GM12878 (cell line): ENCODE measurements around the gene COA3. TPM values are rescaled to one million over a fixed set of nuclear protein-coding genes. Genes with fewer than 3 reads are reported as not detected.

Experiments used
- ATAC-seq: fragments of 200-7000 bp; cut with Tn5 transposase; 3 replicates; pipeline ENCODE4 v1.9.1; 2020; ENCODE audit warnings: mild to moderate bottlenecking, moderate library complexity
- BruUV-seq: library from RNA; stranded (reverse); fragments of 400-500 nt; replicated peaks from 2 replicates; lab custom pipeline; 2021; lab: Mats Ljungman, UMichigan
- CTCF ChIA-PET: fragments of 300-600 bp; sonication (Branson Sonifier 250); formaldehyde crosslinking; extraction: SDS; loops from one replicate; lab custom pipeline; 2021; ENCODE audit warnings: inconsistent platforms; lab: Yijun Ruan, JAX
- POLR2A ChIA-PET: fragments of 350-600 bp; formaldehyde crosslinking; extraction: SDS; loops from one replicate; lab custom pipeline; 2021; ENCODE audit warnings: inconsistent platforms; lab: Charles Lee
- RAD21 ChIA-PET: fragments of 300-600 bp; sonication (Branson Sonifier 250); formaldehyde crosslinking; loops from one replicate; lab custom pipeline; 2023; ENCODE audit warnings: antibody characterized with exemption; ENCODE audit not compliant: unreplicated experiment; lab: Charles Lee
- SMC1A ChIA-PET: fragments of 300-600 bp; sonication (Branson Sonifier 250); formaldehyde crosslinking; loops from one replicate; lab custom pipeline; 2023; ENCODE audit not compliant: unreplicated experiment, uncharacterized antibody; lab: Charles Lee
- DNase-seq: peaks from one replicate; pipeline ENCODE4 v3.0.0-alpha.2; 2011; ENCODE audit warnings: low read depth, low spot score
- FAIRE-seq: peaks from 3 replicates; lab custom pipeline; 2011; peaks lifted over from hg19 to GRCh38; lab: Jason Lieb, UNC
- H2AFZ ChIP-seq: 2 replicates; pipeline ENCODE4 v1.6.0; 2011; ENCODE audit warnings: low read depth, low read length, control low read depth; ENCODE audit not compliant: control insufficient read depth
- H3K27ac ChIP-seq: 2 replicates; pipeline ENCODE4 v1.5.1; 2011; ENCODE audit warnings: control low read depth; ENCODE audit not compliant: control insufficient read depth, insufficient read depth
- H3K27me3 ChIP-seq, 2 experiments: replicated peaks in 1 of 2; 2 replicates each; pipeline versions ENCODE4 v1.6.0 to v1.6.1; 2011; ENCODE audit warnings: low read length in 1 of 2; ENCODE audit not compliant: control insufficient read depth in 2 of 2, insufficient read depth in 2 of 2
- H3K36me3 ChIP-seq, 2 experiments: 2 replicates each; pipeline ENCODE4 v1.5.1; 2011; ENCODE audit warnings: low read length in 1 of 2; ENCODE audit not compliant: control insufficient read depth in 2 of 2, insufficient read depth in 2 of 2
- H3K4me1 ChIP-seq: 2 replicates; pipeline ENCODE4 v1.6.1; 2011; ENCODE audit warnings: mild to moderate bottlenecking, low read length, moderate library complexity, mixed read lengths; ENCODE audit not compliant: control insufficient read depth, insufficient read depth
- H3K4me2 ChIP-seq: 2 replicates; pipeline ENCODE4 v1.6.0; 2011; ENCODE audit warnings: control low read depth; ENCODE audit not compliant: control insufficient read depth, insufficient read depth
- H3K4me3 ChIP-seq: fragments of 200-600 bp; sonication (generic); 2 replicates; pipeline ENCODE4 v1.5.1; 2016
- H3K79me2 ChIP-seq: 2 replicates; pipeline ENCODE4 v1.6.0; 2011; ENCODE audit warnings: low read length; ENCODE audit not compliant: control insufficient read depth, insufficient read depth
- H3K9ac ChIP-seq: 2 replicates; pipeline ENCODE4 v1.8.0; 2011; ENCODE audit warnings: low read length, control low read depth, mixed read lengths; ENCODE audit not compliant: control insufficient read depth, insufficient read depth
- H3K9me3 ChIP-seq: replicated peaks from 3 replicates; pipeline ENCODE4 v1.5.1; 2011; ENCODE audit warnings: mild to moderate bottlenecking, low read length; ENCODE audit not compliant: control insufficient read depth, insufficient read depth
- H4K20me1 ChIP-seq: 2 replicates; pipeline ENCODE4 v1.6.0; 2011; ENCODE audit not compliant: control insufficient read depth, insufficient read depth
- EP300 ChIP-seq, 2 experiments: fragments of 150-350 bp in 1 of 2; IDR thresholded peaks; 2 replicates each; pipeline ENCODE4 v1.6.1; 2011 to 2012; ENCODE audit warnings: low read depth in 2 of 2, low read length in 2 of 2, borderline replicate concordance in 1 of 2, improper control_type of control experiment in 1 of 2, inconsistent platforms in 1 of 2; ENCODE audit not compliant: control insufficient read depth in 1 of 2
- IRF4 ChIP-seq: IDR thresholded peaks from 2 replicates; pipeline ENCODE4 v1.6.1; 2011; ENCODE audit warnings: low read depth, low read length
- JUNB ChIP-seq: IDR thresholded peaks from 2 replicates; pipeline ENCODE4 v1.6.1; 2016; ENCODE audit warnings: antibody characterized with exemption, mild to moderate bottlenecking
- PAX8 ChIP-seq: fragments of 450-650 bp; IDR thresholded peaks from 2 replicates; pipeline ENCODE4 v1.6.1; 2017; ENCODE audit warnings: mild to moderate bottlenecking, moderate library complexity
- POLR2A ChIP-seq: IDR thresholded peaks from 2 replicates; pipeline ENCODE4 v1.6.1; 2011; ENCODE audit warnings: low read depth, mild to moderate bottlenecking, low read length
- POLR2AphosphoS2 ChIP-seq: IDR thresholded peaks from 2 replicates; pipeline ENCODE4 v1.6.1; 2011; ENCODE audit warnings: low read depth, mild to moderate bottlenecking, low read length, improper control_type of control experiment, moderate library complexity
- SREBF2 ChIP-seq: IDR thresholded peaks from 2 replicates; pipeline ENCODE4 v1.6.1; 2012; ENCODE audit warnings: mild to moderate bottlenecking, low read length
- STAT3 ChIP-seq: IDR thresholded peaks from 2 replicates; pipeline ENCODE4 v1.6.1; 2011; ENCODE audit warnings: low read depth, low read length, improper control_type of control experiment
- TCF3 ChIP-seq: IDR thresholded peaks from 2 replicates; pipeline ENCODE4 v1.6.1; 2012; ENCODE audit warnings: low read depth, mild to moderate bottlenecking, low read length, borderline replicate concordance; ENCODE audit not compliant: insufficient read depth
- ZNF622 ChIP-seq: fragments of 450-650 bp; IDR thresholded peaks from 2 replicates; pipeline ENCODE4 v1.6.1; 2017; ENCODE audit warnings: mild to moderate bottlenecking, inconsistent platforms
- WGBS: methylation state at CpG from one replicate; pipeline ENCODE4 v1.1.6; 2016; ENCODE audit warnings: low lambda C conversion rate; ENCODE audit not compliant: insufficient replicate concordance, insufficient coverage; ENCODE audit errors: missing lambda C conversion rate; 5-methylcytosine and 5-hydroxymethylcytosine counted together
- in situ Hi-C: fragments of 300-500 bp; cut with MboI; formaldehyde crosslinking; loops from 9 replicates; pipeline ENCODE4 v1.14.3; 2018; ENCODE audit warnings: mixed read lengths
- intact Hi-C: fragments of 100-400 bp; cut with micrococcal nuclease; formaldehyde crosslinking; loops from one replicate; pipeline ENCODE4 v1.14.2; 2022; ENCODE audit not compliant: unreplicated experiment
- polyA plus RNA-seq, 11 experiments: library from polyadenylated mRNA; depleted of rRNA in 4 of 11; unstranded in 6 of 11; stranded (reverse) in 5 of 11; fragments of >200 nt; fragmentation: Nextera tagmentation in 4 of 11; fragmentation: Illumina TruSeq in 1 of 11; extraction: Ambion mirVana in 4 of 11; extraction: Trizol in 1 of 11; gene quantifications; 1 replicate in 1 of 11; 2 replicates in 10 of 11; pipeline versions ENCODE4 v1.2.1 to v1.2.3, GENCODE V29; 2011 to 2016; ENCODE audit warnings: inconsistent platforms in 2 of 11, missing spikeins in 2 of 11, low read depth in 1 of 11
- total RNA-seq, 4 experiments: library from RNA; depleted of rRNA in 3 of 4; stranded (reverse); fragments of >200 nt in 3 of 4; fragmentation: Illumina TruSeq in 1 of 4; extraction: Trizol in 1 of 4; gene quantifications; 2 replicates each; pipeline versions ENCODE4 v1.2.1 to v1.2.3, GENCODE V29; 2013 to 2021
- TF ChIP-seq, protein P1 (sequence below): IDR thresholded peaks from 2 replicates; pipeline ENCODE4 v1.6.1; 2012; ENCODE audit warnings: low read depth, low read length, improper control_type of control experiment
- TF ChIP-seq, protein P2 (sequence below): IDR thresholded peaks from 2 replicates; pipeline ENCODE4 v1.6.1; 2012; ENCODE audit warnings: mild to moderate bottlenecking, low read depth, low read length
- TF ChIP-seq, protein P3 (sequence below): fragments of 450-650 bp; formaldehyde crosslinking; IDR thresholded peaks from 2 replicates; pipeline ENCODE4 v1.4.0; 2020; ENCODE audit warnings: mild to moderate bottlenecking, moderate library complexity

Gene COA3
- total and polyA plus RNA-seq, 10 of the 15 experiments (the other 5 are each of a cell fraction or from before 2014, with no cell fraction given), result 45.2 to 161 (median 64.6) TPM

DNA sequence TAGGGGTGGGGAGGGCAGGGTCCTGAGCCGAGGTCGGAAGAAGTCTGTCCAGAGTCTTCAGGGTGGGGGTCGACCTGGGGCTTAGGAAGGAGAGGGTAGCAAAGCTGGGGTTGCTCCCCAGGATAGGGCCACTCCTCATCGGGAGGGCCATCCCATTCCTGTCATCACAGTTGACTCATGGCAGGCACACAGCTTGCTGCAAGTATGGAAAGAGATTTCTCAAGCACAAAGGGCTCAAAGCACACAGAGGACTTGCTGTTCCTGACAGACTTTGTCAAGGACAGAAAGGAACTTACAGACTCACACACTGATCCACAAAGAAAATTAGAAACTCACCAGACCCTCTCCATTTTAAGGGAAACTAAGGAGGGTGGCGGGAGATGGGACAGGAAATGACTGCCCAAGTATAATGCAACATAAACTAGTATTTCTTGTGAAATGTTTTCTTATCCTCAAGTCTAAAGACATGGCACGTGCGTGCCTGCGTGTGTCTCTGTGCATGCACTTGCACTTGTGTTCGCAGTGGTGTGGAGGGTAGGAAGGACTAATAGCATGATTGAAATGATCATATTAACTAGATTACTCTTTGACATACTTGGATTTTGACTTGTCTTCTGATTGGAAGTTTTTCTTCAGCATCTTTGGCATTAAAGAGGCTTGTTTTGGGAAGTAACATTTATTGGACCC, 48.2 kb upstream of the COA3 start:
- in situ Hi-C loops (no loop called here), intact Hi-C loops (loop anchor here (10.0 kb wide), 1 partner anchor 148 kb away; the partner anchor contains the start of gene RPL27)
- 85% methylated on average over 8 of the region's 9 CpGs for WGBS
- no peak for FAIRE-seq
- no peak overlapping the region for H3K9ac ChIP-seq
- H3K4me2 ChIP-seq, result no peak overlapping the region
- TF ChIP-seq PAX8 (no peak), STAT3 (no peak), ZNF622 (no peak), POLR2AphosphoS2 (0 out of 2 replicates have a peak, but pooled peaks have one; percentile 7), JUNB (no peak), POLR2A (peak; percentile 3; the same call in 1 of the 2 replicates), EP300 (IDR thresholded peaks at IDR 0.05; ENCODE audit: borderline replicate concordance in 1 of 2, control insufficient read depth in 1 of 2, low read depth in 2 of 2, low read length in 2 of 2) (no peak), IRF4 (no peak), TCF3 (no peak), SREBF2 (no peak)
- TF ChIP-seq, protein P1, sequence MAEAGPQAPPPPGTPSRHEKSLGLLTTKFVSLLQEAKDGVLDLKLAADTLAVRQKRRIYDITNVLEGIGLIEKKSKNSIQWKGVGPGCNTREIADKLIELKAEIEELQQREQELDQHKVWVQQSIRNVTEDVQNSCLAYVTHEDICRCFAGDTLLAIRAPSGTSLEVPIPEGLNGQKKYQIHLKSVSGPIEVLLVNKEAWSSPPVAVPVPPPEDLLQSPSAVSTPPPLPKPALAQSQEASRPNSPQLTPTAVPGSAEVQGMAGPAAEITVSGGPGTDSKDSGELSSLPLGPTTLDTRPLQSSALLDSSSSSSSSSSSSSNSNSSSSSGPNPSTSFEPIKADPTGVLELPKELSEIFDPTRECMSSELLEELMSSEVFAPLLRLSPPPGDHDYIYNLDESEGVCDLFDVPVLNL, result no peak
- TF ChIP-seq, protein P2, sequence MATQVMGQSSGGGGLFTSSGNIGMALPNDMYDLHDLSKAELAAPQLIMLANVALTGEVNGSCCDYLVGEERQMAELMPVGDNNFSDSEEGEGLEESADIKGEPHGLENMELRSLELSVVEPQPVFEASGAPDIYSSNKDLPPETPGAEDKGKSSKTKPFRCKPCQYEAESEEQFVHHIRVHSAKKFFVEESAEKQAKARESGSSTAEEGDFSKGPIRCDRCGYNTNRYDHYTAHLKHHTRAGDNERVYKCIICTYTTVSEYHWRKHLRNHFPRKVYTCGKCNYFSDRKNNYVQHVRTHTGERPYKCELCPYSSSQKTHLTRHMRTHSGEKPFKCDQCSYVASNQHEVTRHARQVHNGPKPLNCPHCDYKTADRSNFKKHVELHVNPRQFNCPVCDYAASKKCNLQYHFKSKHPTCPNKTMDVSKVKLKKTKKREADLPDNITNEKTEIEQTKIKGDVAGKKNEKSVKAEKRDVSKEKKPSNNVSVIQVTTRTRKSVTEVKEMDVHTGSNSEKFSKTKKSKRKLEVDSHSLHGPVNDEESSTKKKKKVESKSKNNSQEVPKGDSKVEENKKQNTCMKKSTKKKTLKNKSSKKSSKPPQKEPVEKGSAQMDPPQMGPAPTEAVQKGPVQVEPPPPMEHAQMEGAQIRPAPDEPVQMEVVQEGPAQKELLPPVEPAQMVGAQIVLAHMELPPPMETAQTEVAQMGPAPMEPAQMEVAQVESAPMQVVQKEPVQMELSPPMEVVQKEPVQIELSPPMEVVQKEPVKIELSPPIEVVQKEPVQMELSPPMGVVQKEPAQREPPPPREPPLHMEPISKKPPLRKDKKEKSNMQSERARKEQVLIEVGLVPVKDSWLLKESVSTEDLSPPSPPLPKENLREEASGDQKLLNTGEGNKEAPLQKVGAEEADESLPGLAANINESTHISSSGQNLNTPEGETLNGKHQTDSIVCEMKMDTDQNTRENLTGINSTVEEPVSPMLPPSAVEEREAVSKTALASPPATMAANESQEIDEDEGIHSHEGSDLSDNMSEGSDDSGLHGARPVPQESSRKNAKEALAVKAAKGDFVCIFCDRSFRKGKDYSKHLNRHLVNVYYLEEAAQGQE, result no peak
- TF ChIP-seq, protein P3, sequence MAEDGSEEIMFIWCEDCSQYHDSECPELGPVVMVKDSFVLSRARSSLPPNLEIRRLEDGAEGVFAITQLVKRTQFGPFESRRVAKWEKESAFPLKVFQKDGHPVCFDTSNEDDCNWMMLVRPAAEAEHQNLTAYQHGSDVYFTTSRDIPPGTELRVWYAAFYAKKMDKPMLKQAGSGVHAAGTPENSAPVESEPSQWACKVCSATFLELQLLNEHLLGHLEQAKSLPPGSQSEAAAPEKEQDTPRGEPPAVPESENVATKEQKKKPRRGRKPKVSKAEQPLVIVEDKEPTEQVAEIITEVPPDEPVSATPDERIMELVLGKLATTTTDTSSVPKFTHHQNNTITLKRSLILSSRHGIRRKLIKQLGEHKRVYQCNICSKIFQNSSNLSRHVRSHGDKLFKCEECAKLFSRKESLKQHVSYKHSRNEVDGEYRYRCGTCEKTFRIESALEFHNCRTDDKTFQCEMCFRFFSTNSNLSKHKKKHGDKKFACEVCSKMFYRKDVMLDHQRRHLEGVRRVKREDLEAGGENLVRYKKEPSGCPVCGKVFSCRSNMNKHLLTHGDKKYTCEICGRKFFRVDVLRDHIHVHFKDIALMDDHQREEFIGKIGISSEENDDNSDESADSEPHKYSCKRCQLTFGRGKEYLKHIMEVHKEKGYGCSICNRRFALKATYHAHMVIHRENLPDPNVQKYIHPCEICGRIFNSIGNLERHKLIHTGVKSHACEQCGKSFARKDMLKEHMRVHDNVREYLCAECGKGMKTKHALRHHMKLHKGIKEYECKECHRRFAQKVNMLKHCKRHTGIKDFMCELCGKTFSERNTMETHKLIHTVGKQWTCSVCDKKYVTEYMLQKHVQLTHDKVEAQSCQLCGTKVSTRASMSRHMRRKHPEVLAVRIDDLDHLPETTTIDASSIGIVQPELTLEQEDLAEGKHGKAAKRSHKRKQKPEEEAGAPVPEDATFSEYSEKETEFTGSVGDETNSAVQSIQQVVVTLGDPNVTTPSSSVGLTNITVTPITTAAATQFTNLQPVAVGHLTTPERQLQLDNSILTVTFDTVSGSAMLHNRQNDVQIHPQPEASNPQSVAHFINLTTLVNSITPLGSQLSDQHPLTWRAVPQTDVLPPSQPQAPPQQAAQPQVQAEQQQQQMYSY (CRISPR knock-in tag), result no peak
- CTCF ChIA-PET, result interaction anchor here (1.5 to 2.1 kb wide), 2 partner anchors 23 to 151 kb away, joined by 4 to 7 read pairs; partner anchors contain the start of genes BECN1 and RPL27
- SMC1A ChIA-PET, result interaction anchor here (0.6 to 1.3 kb wide), 3 partner anchors 82 to 218 kb away, joined by 3 to 4 read pairs (median 3); partner anchors contain the start of gene RPL27
- H3K27me3 ChIP-seq, result no peaks in the 10 kb centered on the region
- no peaks in the 10 kb centered on the region for H3K79me2 ChIP-seq
- H3K36me3 ChIP-seq, result peaks cover 14 to 20% of the 10 kb centered on the region in 2 experiments
- H2AFZ ChIP-seq, result no peak overlapping the region
- no peaks in the 10 kb centered on the region for H3K9me3 ChIP-seq
- H3K27ac ChIP-seq, result no peak overlapping the region
- no peaks in the 10 kb centered on the region; the same call in 1 of the 2 replicates for H3K4me1 ChIP-seq
- RAD21 ChIA-PET, result interaction anchor here (1.1 to 1.4 kb wide), 2 partner anchors 83 to 151 kb away, joined by 3 to 4 read pairs; partner anchors contain the start of gene RPL27
- H3K4me3 ChIP-seq, result no peak overlapping the region
- ATAC-seq, result no peak
- BruUV-seq, result no TSS peak
- POLR2A ChIA-PET, result interaction anchor here (0.6 kb wide), 1 partner anchor 101 kb away, joined by 3 read pairs; no protein-coding TSS in a partner anchor
- no peaks in the 10 kb centered on the region for H4K20me1 ChIP-seq
- no peak for DNase-seq
